Spleen (tissue), 11 donors: ENCODE data around the gene SFXN2. TPM values are rescaled to one million over a fixed set of nuclear protein-coding genes. Genes with fewer than 3 reads are reported as not detected.

Experiments used
- DNase-seq: peaks from one replicate; pipeline ENCODE4 v3.0.0-alpha.2; 2020
- H3K27ac ChIP-seq, 8 donors: fragments of 200-600 bp; sonication (generic) in 7 of 8; 1 replicate in 4 of 8; 2 replicates in 4 of 8; pipeline versions ENCODE4 v1.5.0 to v1.8.0; 2016 to 2021; ENCODE audit warnings: inconsistent platforms in 4 of 8, mild to moderate bottlenecking in 4 of 8, moderate library complexity in 1 of 8
- H3K27me3 ChIP-seq, 7 donors: fragments of 200-600 bp; sonication (generic) in 6 of 7; replicated peaks in 1 of 7; 1 replicate in 4 of 7; 2 replicates in 3 of 7; pipeline versions ENCODE4 v1.5.0 to v1.8.0; 2016 to 2021; ENCODE audit warnings: inconsistent platforms in 3 of 7, mild to moderate bottlenecking in 1 of 7
- H3K36me3 ChIP-seq, 6 donors: fragments of 200-600 bp; sonication (generic) in 5 of 6; 1 replicate in 4 of 6; 2 replicates in 2 of 6; pipeline versions ENCODE4 v1.5.0 to v1.8.0; 2016 to 2021; ENCODE audit warnings: inconsistent platforms in 2 of 6
- H3K4me1 ChIP-seq, 6 donors: fragments of 200-600 bp; sonication (generic) in 5 of 6; 1 replicate in 3 of 6; 2 replicates in 3 of 6; pipeline versions ENCODE4 v1.5.0 to v1.8.0; 2016 to 2021; ENCODE audit warnings: inconsistent platforms in 3 of 6
- H3K4me3 ChIP-seq, 8 donors: fragments of 200-600 bp; sonication (generic) in 7 of 8; 1 replicate in 4 of 8; 2 replicates in 4 of 8; pipeline versions ENCODE4 v1.5.0 to v1.8.0; 2016 to 2021; ENCODE audit warnings: inconsistent platforms in 4 of 8, mild to moderate bottlenecking in 4 of 8, moderate library complexity in 2 of 8
- H3K9me3 ChIP-seq, 8 donors: fragments of 200-600 bp; sonication (generic) in 7 of 8; 1 replicate in 4 of 8; 2 replicates in 4 of 8; pipeline versions ENCODE4 v1.5.0 to v1.8.0; 2016 to 2021; ENCODE audit warnings: inconsistent platforms in 4 of 8
- POLR2A ChIP-seq, 3 donors: fragments of 450-650 bp; IDR thresholded peaks; one replicate each; pipeline ENCODE4 v1.5.1; 2017; ENCODE audit warnings: antibody characterized with exemption in 3 of 3, mild to moderate bottlenecking in 1 of 3
- POLR2AphosphoS5 ChIP-seq, 3 donors: sonication (generic); formaldehyde crosslinking; IDR thresholded peaks; one replicate each; pipeline ENCODE4 v1.5.1; 2017; ENCODE audit warnings: antibody characterized with exemption in 3 of 3
- WGBS, 5 donors: extraction: QIAGEN DNeasy Blood & Tissue Kit in 3 of 5; methylation state at CpG; one replicate each; pipeline versions ENCODE4 v1.1.5 to v1.1.7; 2013 to 2018; 5-methylcytosine and 5-hydroxymethylcytosine counted together
- intact Hi-C: fragments of 100-400 bp; cut with DNase I; formaldehyde crosslinking; loops from one replicate; pipeline ENCODE4 v1.15.0; 2023; ENCODE audit warnings: low total_unique reads
- polyA plus RNA-seq, 3 donors: library from polyadenylated mRNA; stranded (reverse); fragments of 200-250 nt; gene quantifications; one replicate each; pipeline ENCODE4 v1.2.1, GENCODE V29; 2013
- total RNA-seq, 7 donors: library from RNA; depleted of rRNA in 3 of 7; stranded (reverse); fragments of >200 nt in 3 of 7; fragmentation: NEBNext Ultra II Directional in 4 of 7; extraction: Animal tissue kit (Norgen Biotek cat#: 25700) in 4 of 7; gene quantifications; one replicate each; pipeline versions ENCODE4 v1.1.0 to v1.2.1, GENCODE V29; 2016 to 2021
- TF ChIP-seq, protein P1 (sequence below), 11 experiments: fragments of 200-600 bp in 7 of 11; fragments of 450-650 bp in 4 of 11; sonication (generic) in 4 of 11; IDR thresholded peaks in 8 of 11; conservative IDR thresholded peaks in 3 of 11; 1 replicate in 7 of 11; 2 replicates in 4 of 11; pipeline versions ENCODE4 v1.4.0 to v1.8.0; 2016 to 2021; ENCODE audit warnings: antibody characterized with exemption in 11 of 11, inconsistent platforms in 4 of 11, mild to moderate bottlenecking in 1 of 11
- donor health status: healthy with polysubstance abuse.
- donor health status: DM: no; HTN: no; CAD: no; lungs with moderate emphysema.
- donor health status: DM: no; HTN: no; CAD: no.
- donor health status: Bipolar disorder and iron deficiency.
- donor health status: healthy.
- donor health status: DM: no; HTN: no; CAD: no.
- donor health status: DM: yes; HTN: yes; CAD: no.

SFXN2 gene
- total and polyA plus RNA-seq, 10 donors = 3.0 to 12.8 (median 9.8) TPM

DNA sequence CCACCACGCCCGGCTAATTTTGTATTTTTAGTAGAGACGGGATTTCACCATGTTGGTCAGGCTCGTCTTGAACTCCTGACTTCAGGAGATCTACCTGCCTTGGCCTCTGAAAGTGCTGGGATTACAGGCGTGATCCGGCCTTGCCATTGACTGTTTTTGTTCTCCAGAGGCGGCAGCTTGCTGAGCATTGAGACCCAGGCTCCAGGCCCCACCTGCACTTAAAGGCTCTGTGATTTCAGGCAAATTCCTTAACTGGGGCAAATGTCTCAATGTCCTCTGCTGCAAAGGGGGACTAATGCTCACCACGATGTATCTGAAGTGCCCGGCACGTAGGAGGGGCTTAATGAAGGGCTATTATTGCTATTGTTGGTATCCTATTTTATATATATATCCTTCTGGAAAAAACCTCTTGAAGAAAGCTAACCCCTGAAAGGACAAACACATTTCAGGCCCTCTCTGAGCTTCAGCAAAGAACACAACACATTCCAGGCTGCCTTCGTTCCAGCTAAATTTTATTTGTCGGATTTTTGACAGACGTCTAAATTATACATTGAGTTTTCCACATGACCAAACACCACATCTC is 41.1 kb upstream of the SFXN2 start:
- Histone ChIP-seq H3K9me3 (no peaks in the 10 kb centered on the region), H3K4me3 (peak overlapping the region in 2 of 8 donors; percentile 18 to 51), H3K27me3 (no peaks in the 10 kb centered on the region), H3K27ac (peak overlapping the region; percentile 54 to 89 (median 74)), H3K4me1 (peaks cover 30 to 92% (median 68%) of the 10 kb centered on the region in 6 donors), H3K36me3 (no peaks in the 10 kb centered on the region)
- no peak for DNase-seq
- intact Hi-C loops = no loop called here
- no peak for TF ChIP-seq POLR2A (IDR thresholded peaks at IDR 0.05)
- TF ChIP-seq, protein P1, sequence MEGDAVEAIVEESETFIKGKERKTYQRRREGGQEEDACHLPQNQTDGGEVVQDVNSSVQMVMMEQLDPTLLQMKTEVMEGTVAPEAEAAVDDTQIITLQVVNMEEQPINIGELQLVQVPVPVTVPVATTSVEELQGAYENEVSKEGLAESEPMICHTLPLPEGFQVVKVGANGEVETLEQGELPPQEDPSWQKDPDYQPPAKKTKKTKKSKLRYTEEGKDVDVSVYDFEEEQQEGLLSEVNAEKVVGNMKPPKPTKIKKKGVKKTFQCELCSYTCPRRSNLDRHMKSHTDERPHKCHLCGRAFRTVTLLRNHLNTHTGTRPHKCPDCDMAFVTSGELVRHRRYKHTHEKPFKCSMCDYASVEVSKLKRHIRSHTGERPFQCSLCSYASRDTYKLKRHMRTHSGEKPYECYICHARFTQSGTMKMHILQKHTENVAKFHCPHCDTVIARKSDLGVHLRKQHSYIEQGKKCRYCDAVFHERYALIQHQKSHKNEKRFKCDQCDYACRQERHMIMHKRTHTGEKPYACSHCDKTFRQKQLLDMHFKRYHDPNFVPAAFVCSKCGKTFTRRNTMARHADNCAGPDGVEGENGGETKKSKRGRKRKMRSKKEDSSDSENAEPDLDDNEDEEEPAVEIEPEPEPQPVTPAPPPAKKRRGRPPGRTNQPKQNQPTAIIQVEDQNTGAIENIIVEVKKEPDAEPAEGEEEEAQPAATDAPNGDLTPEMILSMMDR (IDR thresholded peaks at IDR 0.05 in 8 of 11, conservative IDR thresholded peaks at IDR 0.05 in 3 of 11) = no peak
- 64 to 79% (median 70%) methylated on average over 13 of the region's 13 CpGs for WGBS, 5 donors

DNA sequence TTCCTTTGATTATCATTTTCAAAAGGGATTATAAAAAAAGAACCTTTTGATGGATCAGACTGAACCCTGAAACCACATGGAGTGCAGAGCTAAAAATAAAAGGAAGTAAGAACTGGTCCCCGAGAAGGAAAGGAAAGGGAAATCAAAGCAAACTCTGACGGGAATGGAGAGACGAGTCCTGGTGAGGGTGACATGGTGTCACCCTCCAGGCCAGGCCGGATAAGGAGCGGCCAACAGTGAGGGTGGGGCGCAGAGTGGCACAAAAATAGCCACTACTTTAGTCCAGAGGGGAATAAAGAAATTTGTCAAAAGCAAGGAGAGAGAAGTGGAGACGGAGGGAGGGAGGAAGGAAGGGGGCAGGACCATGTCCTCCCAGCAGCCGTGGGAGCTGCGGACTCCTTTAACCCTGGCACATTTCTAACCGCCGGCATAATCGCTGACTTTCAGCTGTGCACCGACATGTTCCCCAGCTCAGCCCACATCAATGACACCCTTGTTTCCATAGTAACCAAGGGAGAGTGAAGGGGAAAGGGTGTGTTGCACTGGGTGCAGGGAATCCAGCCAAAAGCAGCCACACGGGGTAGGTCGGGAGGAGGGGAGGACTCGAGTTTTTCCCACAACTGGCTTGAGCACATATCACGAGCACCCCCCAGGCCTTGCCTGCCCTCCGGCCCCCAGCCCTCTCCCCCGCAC is 40.5 kb upstream of the SFXN2 start:
- peak overlapping the region; percentile 54 to 89 (median 74) for H3K27ac ChIP-seq
- intact Hi-C loops = no loop called here
- peaks cover 30 to 92% (median 71%) of the 10 kb centered on the region in 6 donors for H3K4me1 ChIP-seq
- TF ChIP-seq, protein P1 (IDR thresholded peaks at IDR 0.05 in 8 of 11, conservative IDR thresholded peaks at IDR 0.05 in 3 of 11) = peak in 2 of 11 experiments; percentile 11 to 26
- TF ChIP-seq POLR2A (IDR thresholded peaks at IDR 0.05) (no peak), POLR2AphosphoS5 (IDR thresholded peaks at IDR 0.05) (peak; percentile 58 to 77 (median 72))
- H3K27me3 ChIP-seq = no peaks in the 10 kb centered on the region
- 4 to 8% (median 5%) methylated on average over 15 to 19 of the region's 19 CpGs for WGBS, 5 donors
- peak; percentile 86 for DNase-seq
- no peaks in the 10 kb centered on the region for H3K9me3 ChIP-seq
- no peaks in the 10 kb centered on the region for H3K36me3 ChIP-seq
- peak overlapping the region in 6 of 8 donors; percentile 12 to 51 (median 20) for H3K4me3 ChIP-seq

DNA sequence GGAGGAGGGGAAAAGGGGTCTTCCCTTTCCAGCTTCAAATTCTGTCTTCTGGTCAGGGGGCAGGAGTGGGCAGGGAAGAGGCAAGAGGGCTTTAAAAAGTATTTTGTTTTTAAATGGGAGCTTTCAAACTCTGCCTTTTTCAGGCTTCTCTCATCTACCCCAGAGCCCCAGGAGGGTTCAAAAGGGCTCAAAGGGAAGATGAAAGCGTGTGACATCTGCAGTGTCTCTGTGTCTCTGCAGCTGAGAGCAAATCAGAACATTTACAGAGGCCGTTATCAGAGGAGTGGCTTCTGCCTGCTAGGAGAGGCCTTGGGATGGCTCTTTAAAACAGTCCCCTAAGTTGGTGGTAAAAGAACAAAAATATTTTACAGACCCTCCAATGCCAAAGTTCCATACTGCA is 39.9 kb upstream of the SFXN2 start:
- peaks cover 30 to 92% (median 67%) of the 10 kb centered on the region in 6 donors for H3K4me1 ChIP-seq
- intact Hi-C loops = no loop called here
- 10 to 55% (median 28%) methylated on average over 2 of the region's 2 CpGs for WGBS, 5 donors
- no peaks in the 10 kb centered on the region for H3K36me3 ChIP-seq
- TF ChIP-seq POLR2AphosphoS5 (IDR thresholded peaks at IDR 0.05) (no peak), POLR2A (IDR thresholded peaks at IDR 0.05) (no peak)
- TF ChIP-seq, protein P1 (IDR thresholded peaks at IDR 0.05 in 8 of 11, conservative IDR thresholded peaks at IDR 0.05 in 3 of 11) = no peak
- no peaks in the 10 kb centered on the region for H3K9me3 ChIP-seq
- peak overlapping the region in 6 of 8 donors; percentile 12 to 51 (median 20) for H3K4me3 ChIP-seq
- DNase-seq = no peak
- no peaks in the 10 kb centered on the region for H3K27me3 ChIP-seq
- peak overlapping the region in 7 of 8 donors; percentile 66 to 89 (median 76) for H3K27ac ChIP-seq

DNA sequence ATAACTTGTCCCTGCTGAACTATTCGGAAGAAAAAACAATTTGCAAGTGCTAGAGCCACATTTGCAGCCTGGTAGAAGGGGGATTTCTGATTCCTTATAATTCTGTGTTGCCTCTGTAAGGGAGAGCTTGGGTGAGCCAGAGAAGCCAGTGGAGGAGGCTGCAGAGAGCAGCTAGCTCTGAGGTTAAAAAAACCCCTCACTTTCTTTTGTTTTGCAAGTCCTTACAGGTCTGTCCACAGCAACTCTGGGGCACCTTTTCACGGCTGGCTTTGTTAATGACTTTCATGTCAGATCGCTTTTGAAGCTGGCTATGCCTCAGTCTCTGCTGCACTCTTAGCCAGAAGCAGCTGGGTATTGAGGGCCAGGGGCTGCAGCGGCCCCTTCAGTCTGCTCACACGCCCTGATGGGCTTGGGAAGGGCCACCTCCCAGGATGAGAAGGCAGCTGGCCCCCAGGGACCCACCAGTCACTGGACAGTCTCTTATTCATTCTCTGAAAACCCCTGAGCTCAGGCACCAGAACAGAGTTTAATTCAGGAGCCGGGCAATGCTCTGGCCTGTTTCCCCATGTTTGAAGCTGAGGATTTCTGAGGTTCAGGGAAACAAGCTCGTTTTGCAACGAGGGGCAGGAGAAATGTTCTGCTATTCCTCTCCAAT is 39.3 kb upstream of the SFXN2 start:
- TF ChIP-seq POLR2A (IDR thresholded peaks at IDR 0.05) = no peak
- TF ChIP-seq POLR2AphosphoS5 (IDR thresholded peaks at IDR 0.05) = no peak
- TF ChIP-seq, protein P1 (IDR thresholded peaks at IDR 0.05 in 8 of 11, conservative IDR thresholded peaks at IDR 0.05 in 3 of 11) = no peak
- peak overlapping the region; percentile 46 to 89 (median 74) for H3K27ac ChIP-seq
- H3K4me3 ChIP-seq = peak overlapping the region in 1 of 8 donors; percentile 51
- intact Hi-C loops = no loop called here
- no peaks in the 10 kb centered on the region for H3K36me3 ChIP-seq
- no peaks in the 10 kb centered on the region for H3K9me3 ChIP-seq
- DNase-seq = no peak
- WGBS, 5 donors = 51 to 74% (median 54%) methylated on average over 8 of the region's 8 CpGs
- peaks cover 30 to 86% (median 62%) of the 10 kb centered on the region in 6 donors for H3K4me1 ChIP-seq
- H3K27me3 ChIP-seq = no peaks in the 10 kb centered on the region
